ENCODE results near the gene PEAR1.

GRCh38 chr1:156885314-156885713, 8.2 kb upstream of the PEAR1 start:
- TF ChIP-seq CTCF (IDR thresholded peaks at IDR 0.05) (no peak), POLR2A (IDR thresholded peaks at IDR 0.05) (no peak), EP300 (IDR thresholded peaks at IDR 0.05) (no peak)
